B cell (primary cell): Measurements from ENCODE around the gene MYADML2. TPM values are rescaled to one million over a fixed set of nuclear protein-coding genes. Genes with fewer than 3 reads are reported as not detected.

ENCODE experiments used
- ATAC-seq: fragments of 200-7000 bp; cut with Tn5 transposase; one replicate; pipeline ENCODE4 v1.10.0; 2021; ENCODE audit warnings: low read depth, mild to moderate bottlenecking, moderate number of reproducible peaks, moderate library complexity
- CTCF ChIA-PET: fragments of 350-600 bp; sonication (Branson Sonifier 250); formaldehyde crosslinking; loops from one replicate; lab custom pipeline; 2021; ENCODE audit warnings: antibody characterized with exemption, inconsistent platforms; lab: Charles Lee
- POLR2A ChIA-PET: fragments of 350-600 bp; sonication (Branson Sonifier 250); formaldehyde crosslinking; loops from one replicate; lab custom pipeline; 2021; ENCODE audit warnings: antibody characterized with exemption; lab: Charles Lee
- DNase-seq: peaks from one replicate; pipeline ENCODE4 v3.0.0; 2013
- H2AFZ ChIP-seq: 2 replicates; pipeline ENCODE4 v1.6.1; 2012; ENCODE audit warnings: mild to moderate bottlenecking, low read depth, low read length; ENCODE audit not compliant: insufficient read depth, poor library complexity, severe bottlenecking
- H3K27ac ChIP-seq, 2 donors: 1 replicate in 1 of 2; 2 replicates in 1 of 2; pipeline ENCODE4 v1.5.1; 2012 to 2013; ENCODE audit warnings: low read length in 2 of 2, mild to moderate bottlenecking in 2 of 2, moderate library complexity in 1 of 2
- H3K27me3 ChIP-seq, 4 experiments: fragments of 200-600 bp in 1 of 4; sonication (generic) in 1 of 4; replicated peaks in 1 of 4; 1 replicate in 2 of 4; 2 replicates in 2 of 4; pipeline versions ENCODE4 v1.6.1 to v1.7.0; 2013 to 2016; ENCODE audit warnings: low read length in 3 of 4, mild to moderate bottlenecking in 2 of 4, mixed read lengths in 1 of 4, moderate library complexity in 1 of 4; ENCODE audit not compliant: insufficient read depth in 4 of 4, control insufficient read depth in 3 of 4; ENCODE audit errors: control extremely low read depth in 1 of 4
- H3K36me3 ChIP-seq, 2 experiments: replicated peaks in 1 of 2; 1 replicate in 1 of 2; 2 replicates in 1 of 2; pipeline versions ENCODE4 v1.6.1 to v1.7.1; 2013; ENCODE audit warnings: low read length in 1 of 2; ENCODE audit not compliant: insufficient read depth in 2 of 2, control insufficient read depth in 1 of 2; ENCODE audit errors: control extremely low read depth in 1 of 2, extremely low read depth in 1 of 2
- H3K4me1 ChIP-seq, 2 donors: fragments of 200-600 bp in 1 of 2; sonication (generic) in 1 of 2; 1 replicate in 1 of 2; 2 replicates in 1 of 2; pipeline versions ENCODE4 v1.5.1 to v1.6.1; 2013 to 2017; ENCODE audit warnings: low read length in 2 of 2; ENCODE audit not compliant: control insufficient read depth in 2 of 2, insufficient read depth in 2 of 2
- H3K4me2 ChIP-seq: replicated peaks from 2 replicates; pipeline ENCODE3; 2012; ENCODE audit warnings: mild to moderate bottlenecking, low read depth, low read length; ENCODE audit not compliant: poor library complexity, severe bottlenecking
- H3K4me3 ChIP-seq, 5 experiments: fragments of 200-600 bp in 1 of 5; sonication (generic) in 1 of 5; 1 replicate in 3 of 5; 2 replicates in 2 of 5; pipeline versions ENCODE4 v1.5.1 to v1.7.0; 2011 to 2016; ENCODE audit warnings: low read length in 4 of 5, mild to moderate bottlenecking in 4 of 5, low read depth in 2 of 5, control low read depth in 1 of 5, moderate library complexity in 1 of 5; ENCODE audit not compliant: insufficient read depth in 1 of 5; ENCODE audit errors: control extremely low read depth in 1 of 5, extremely low read depth in 1 of 5
- H3K79me2 ChIP-seq: fragments of 200-600 bp; sonication (generic); one replicate; pipeline ENCODE4 v1.6.0; 2016; ENCODE audit warnings: low read length; ENCODE audit not compliant: control insufficient read depth, insufficient read depth
- H3K9ac ChIP-seq: fragments of 200-600 bp; sonication (generic); 2 replicates; pipeline ENCODE4 v1.6.1; 2017; ENCODE audit warnings: mild to moderate bottlenecking, low read length, moderate library complexity
- H3K9me3 ChIP-seq, 3 donors: one replicate each; pipeline versions ENCODE4 v1.6.1 to v1.7.1; 2013; ENCODE audit warnings: low read length in 2 of 3; ENCODE audit not compliant: control insufficient read depth in 2 of 3, insufficient read depth in 1 of 3; ENCODE audit errors: control extremely low read depth in 1 of 3
- H4K20me1 ChIP-seq: 2 replicates; pipeline ENCODE4 v1.6.0; 2012; ENCODE audit warnings: mild to moderate bottlenecking, low read length; ENCODE audit not compliant: insufficient read depth, control insufficient read depth, poor library complexity, severe bottlenecking
- H3K27ac Mint-ChIP-seq: one replicate; pipeline ENCODE4 v1.8.0; 2021; ENCODE audit warnings: mixed read lengths
- H3K27me3 Mint-ChIP-seq: one replicate; pipeline ENCODE4 v1.8.0; 2021; ENCODE audit warnings: mixed read lengths
- H3K4me1 Mint-ChIP-seq: one replicate; pipeline ENCODE4 v1.8.0; 2021; ENCODE audit warnings: mixed read lengths
- H3K4me3 Mint-ChIP-seq: one replicate; pipeline ENCODE4 v1.8.0; 2021; ENCODE audit warnings: mixed read lengths
- H3K9me3 Mint-ChIP-seq: one replicate; pipeline ENCODE4 v1.8.0; 2022; ENCODE audit warnings: mixed read lengths; ENCODE audit not compliant: insufficient read depth
- EZH2 ChIP-seq: IDR thresholded peaks from 2 replicates; pipeline ENCODE4 v1.6.1; 2012; ENCODE audit warnings: borderline replicate concordance, low read depth, mild to moderate bottlenecking, moderate library complexity, low read length; ENCODE audit not compliant: insufficient read depth, poor library complexity, severe bottlenecking
- WGBS: methylation state at CpG from one replicate; pipeline ENCODE4 v1.1.5; 2013; ENCODE audit warnings: missing lambda C conversion rate; ENCODE audit not compliant: insufficient coverage; 5-methylcytosine and 5-hydroxymethylcytosine counted together
- intact Hi-C: fragments of 100-400 bp; cut with micrococcal nuclease; formaldehyde crosslinking; loops from one replicate; pipeline ENCODE4 v1.10.0; 2022
- polyA plus RNA-seq: library from polyadenylated mRNA; depleted of rRNA; stranded (reverse); fragments of >200 nt; gene quantifications from 2 replicates; pipeline ENCODE4 v1.2.3, GENCODE V29; 2012
- total RNA-seq, 2 donors: library from RNA; stranded (reverse); fragments of 120-200 nt in 1 of 2; gene quantifications; 1 replicate in 1 of 2; 2 replicates in 1 of 2; pipeline versions ENCODE4 v1.2.3 to v1.2.4, GENCODE V29; 2013 to 2022
- TF ChIP-seq, protein P1 (sequence below): fragments of 200-600 bp; IDR thresholded peaks from one replicate; pipeline ENCODE4 v1.8.0; 2022; ENCODE audit warnings: antibody characterized with exemption, mild to moderate bottlenecking

The MYADML2 gene
- total and polyA plus RNA-seq, 2 donors (not counting 1 experiment from before 2014, with no cell fraction given), result not detected

DNA sequence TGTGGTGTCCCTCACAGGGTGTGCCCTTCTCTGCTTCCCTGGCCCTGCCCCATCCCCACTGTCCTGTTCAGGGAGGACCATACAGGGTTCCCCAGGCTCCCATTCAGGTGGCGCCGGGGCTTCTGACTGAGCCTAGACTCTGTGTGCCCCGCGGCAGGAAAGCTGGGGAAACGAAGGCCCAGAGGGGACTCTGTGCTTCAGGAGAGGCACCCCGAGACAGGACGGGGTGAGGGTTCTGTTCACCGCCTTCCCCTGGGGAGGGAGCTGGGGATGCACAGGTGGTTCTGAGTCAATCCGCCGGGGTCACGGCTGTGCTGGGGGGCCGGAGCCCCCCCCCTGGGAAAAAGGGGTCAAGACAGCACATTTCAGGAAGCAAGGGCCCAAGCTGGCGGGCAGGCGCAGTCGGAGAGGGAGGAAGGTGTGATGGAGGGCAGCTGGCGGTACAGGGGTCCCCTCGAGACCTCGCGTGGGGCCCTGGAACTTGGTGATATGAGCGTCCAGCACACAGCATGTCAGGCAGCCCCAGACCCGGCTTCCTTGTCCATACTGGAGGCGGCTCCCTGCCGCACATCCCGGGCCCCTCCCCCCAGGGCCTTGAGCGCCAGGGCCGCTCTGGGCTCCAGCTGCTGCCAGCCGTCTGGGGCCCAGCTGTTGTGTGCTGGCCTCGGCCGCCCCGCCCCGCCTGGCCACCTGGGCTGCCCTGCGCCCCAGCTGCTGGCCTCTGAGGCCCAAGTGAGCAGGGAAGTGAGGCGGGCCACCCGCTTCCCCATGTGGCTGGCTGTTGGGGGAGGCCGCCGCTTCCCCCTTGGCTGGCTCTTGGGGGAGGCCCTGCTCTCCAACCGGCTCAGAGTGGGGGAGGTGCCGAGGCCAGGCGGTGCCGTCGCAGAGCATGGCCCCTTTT, 19.6 kb upstream of the MYADML2 start:
- no peak overlapping the region for H3K27ac ChIP-seq
- POLR2A ChIA-PET, result interaction anchor here (1.1 to 2.7 kb wide), 2 partner anchors 11 to 59 kb away, joined by 3 to 28 read pairs; partner anchors contain the start of gene ASPSCR1
- H3K36me3 ChIP-seq, result no peaks in the 10 kb centered on the region
- peaks cover 0 to 21% (median 4%) of the 10 kb centered on the region in 4 experiments for H3K27me3 ChIP-seq
- H2AFZ ChIP-seq, result peak overlapping the region; percentile 71
- H3K79me2 ChIP-seq, result no peaks in the 10 kb centered on the region
- DNase-seq (peak; percentile 59), ATAC-seq (peak; percentile 38)
- H3K9me3 ChIP-seq, result peaks cover 0 to 3% (median 0%) of the 10 kb centered on the region in 3 donors
- CTCF ChIA-PET, result interaction anchor here (0.6 to 1.3 kb wide), 5 partner anchors 8 to 632 kb away, joined by 3 to 4 read pairs (median 3); no protein-coding TSS in a partner anchor
- 9% methylated on average over 38 of the region's 41 CpGs for WGBS
- no peak overlapping the region for H3K4me3 ChIP-seq
- Mint-ChIP-seq H3K4me1 (peaks cover 15% of the 10 kb centered on the region), H3K27me3 (peaks cover 5% of the 10 kb centered on the region), H3K9me3 (no peaks in the 10 kb centered on the region), H3K27ac (no peak overlapping the region), H3K4me3 (peak overlapping the region; percentile 23)
- intact Hi-C loops, result no loop called here
- no peak for TF ChIP-seq EZH2
- TF ChIP-seq, protein P1, sequence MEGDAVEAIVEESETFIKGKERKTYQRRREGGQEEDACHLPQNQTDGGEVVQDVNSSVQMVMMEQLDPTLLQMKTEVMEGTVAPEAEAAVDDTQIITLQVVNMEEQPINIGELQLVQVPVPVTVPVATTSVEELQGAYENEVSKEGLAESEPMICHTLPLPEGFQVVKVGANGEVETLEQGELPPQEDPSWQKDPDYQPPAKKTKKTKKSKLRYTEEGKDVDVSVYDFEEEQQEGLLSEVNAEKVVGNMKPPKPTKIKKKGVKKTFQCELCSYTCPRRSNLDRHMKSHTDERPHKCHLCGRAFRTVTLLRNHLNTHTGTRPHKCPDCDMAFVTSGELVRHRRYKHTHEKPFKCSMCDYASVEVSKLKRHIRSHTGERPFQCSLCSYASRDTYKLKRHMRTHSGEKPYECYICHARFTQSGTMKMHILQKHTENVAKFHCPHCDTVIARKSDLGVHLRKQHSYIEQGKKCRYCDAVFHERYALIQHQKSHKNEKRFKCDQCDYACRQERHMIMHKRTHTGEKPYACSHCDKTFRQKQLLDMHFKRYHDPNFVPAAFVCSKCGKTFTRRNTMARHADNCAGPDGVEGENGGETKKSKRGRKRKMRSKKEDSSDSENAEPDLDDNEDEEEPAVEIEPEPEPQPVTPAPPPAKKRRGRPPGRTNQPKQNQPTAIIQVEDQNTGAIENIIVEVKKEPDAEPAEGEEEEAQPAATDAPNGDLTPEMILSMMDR, result no peak
- peak overlapping the region; percentile 83 for H3K4me2 ChIP-seq
- peaks cover 24 to 27% of the 10 kb centered on the region in 2 donors for H3K4me1 ChIP-seq
- no peak overlapping the region for H3K9ac ChIP-seq
- no peaks in the 10 kb centered on the region for H4K20me1 ChIP-seq
